DND-41 (cell line): ENCODE data around the gene XCR1.

Source experiments
- ATAC-seq: fragments of 200-7000 bp; cut with Tn5 transposase; 3 replicates; pipeline ENCODE4 v1.9.1; 2021; ENCODE audit warnings: low read depth; ENCODE audit not compliant: insufficient read depth
- DNase-seq: peaks from one replicate; pipeline ENCODE4 v3.0.0-alpha.2; 2020
- H2AFZ ChIP-seq: 2 replicates; pipeline ENCODE4 v1.6.0; 2012; ENCODE audit warnings: low read depth, low read length
- H3K27ac ChIP-seq: 2 replicates; pipeline ENCODE4 v1.5.1; 2012; ENCODE audit warnings: low read length, inconsistent platforms
- H3K27me3 ChIP-seq: fragments of 200-600 bp; sonication (generic); 2 replicates; pipeline ENCODE4 v1.6.0; 2012; ENCODE audit warnings: low read length, mild to moderate bottlenecking, inconsistent platforms; ENCODE audit not compliant: insufficient read depth, poor library complexity
- H3K36me3 ChIP-seq: 2 replicates; pipeline ENCODE4 v1.5.1; 2012; ENCODE audit warnings: low read length, inconsistent platforms; ENCODE audit not compliant: insufficient read depth
- H3K4me1 ChIP-seq: 2 replicates; pipeline ENCODE4 v1.5.1; 2012; ENCODE audit warnings: mild to moderate bottlenecking, low read length; ENCODE audit not compliant: insufficient read depth
- H3K4me2 ChIP-seq: 2 replicates; pipeline ENCODE4 v1.6.0; 2012; ENCODE audit warnings: mild to moderate bottlenecking, moderate library complexity, low read length, inconsistent platforms; ENCODE audit not compliant: insufficient read depth
- H3K4me3 ChIP-seq, 2 experiments: fragments of 200-600 bp in 1 of 2; shearing (Covaris generic) in 1 of 2; 2 replicates each; pipeline ENCODE4 v1.5.1; 2012 to 2016; ENCODE audit warnings: inconsistent platforms in 2 of 2, low read length in 2 of 2, mild to moderate bottlenecking in 2 of 2, low read depth in 1 of 2, moderate library complexity in 1 of 2
- H3K79me2 ChIP-seq: 2 replicates; pipeline ENCODE4 v1.6.0; 2012; ENCODE audit warnings: low read length, inconsistent platforms; ENCODE audit not compliant: insufficient read depth
- H3K9ac ChIP-seq: 2 replicates; pipeline ENCODE4 v1.6.0; 2012; ENCODE audit warnings: low read depth, mild to moderate bottlenecking, inconsistent platforms, low read length, moderate library complexity
- H3K9me3 ChIP-seq: 2 replicates; pipeline ENCODE4 v1.5.1; 2012; ENCODE audit warnings: low read length, moderate library complexity, mild to moderate bottlenecking, inconsistent platforms; ENCODE audit not compliant: insufficient read depth, severe bottlenecking
- H4K20me1 ChIP-seq: 2 replicates; pipeline ENCODE4 v1.6.0; 2012; ENCODE audit warnings: low read length; ENCODE audit not compliant: insufficient read depth
- EZH2 ChIP-seq: IDR thresholded peaks from 3 replicates; pipeline ENCODE4 v1.6.1; 2012; ENCODE audit warnings: borderline replicate concordance, low read depth, mild to moderate bottlenecking, moderate library complexity, low read length, inconsistent platforms; ENCODE audit not compliant: severe bottlenecking
- TF ChIP-seq, protein P1 (sequence below): IDR thresholded peaks from 2 replicates; pipeline ENCODE4 v1.5.1; 2012; ENCODE audit warnings: borderline replicate concordance, low read length, moderate library complexity, mild to moderate bottlenecking; ENCODE audit not compliant: poor library complexity, severe bottlenecking; ENCODE audit errors: extremely low read depth

The XCR1 gene

DNA sequence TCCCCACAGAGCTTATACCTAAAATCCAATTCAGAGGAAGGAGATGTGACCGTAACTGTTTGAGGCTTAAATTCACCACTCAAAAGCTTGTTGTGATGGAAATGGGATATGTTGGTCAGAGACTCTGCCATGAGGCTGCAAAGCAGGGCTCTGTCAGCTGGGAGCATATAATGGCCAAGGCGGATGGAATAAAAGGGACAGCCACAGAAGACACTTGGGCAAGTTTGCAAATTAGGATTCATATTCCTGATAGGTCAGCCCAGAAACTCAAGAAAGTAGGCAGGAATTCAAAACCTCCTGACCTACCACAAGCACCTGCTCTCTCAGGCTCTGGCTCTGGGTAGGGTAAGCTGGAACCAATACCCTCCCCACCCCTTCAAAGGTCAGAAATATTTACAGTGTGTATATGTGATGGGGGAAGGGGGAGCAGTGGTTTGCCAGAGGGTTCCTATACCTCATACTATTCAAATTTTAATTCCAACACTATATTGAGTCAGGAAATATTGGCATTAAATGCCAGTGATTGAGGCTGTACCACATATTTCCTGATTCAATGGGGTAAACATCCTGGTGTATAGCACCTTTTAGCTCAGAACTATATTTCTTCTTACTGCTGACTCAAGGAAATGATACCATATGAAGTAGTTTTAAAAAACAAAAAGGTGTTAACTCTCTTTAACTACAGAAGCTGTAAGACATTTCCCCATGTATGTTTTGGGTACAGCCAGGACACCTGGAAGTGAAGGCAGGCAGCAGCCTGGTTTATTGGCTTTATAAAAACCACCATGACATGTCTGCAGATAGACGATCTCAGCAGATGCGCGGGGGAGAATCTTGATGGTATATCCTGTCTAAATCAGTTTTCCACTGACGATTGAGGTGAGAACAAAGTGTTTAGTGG, 50.8 kb downstream of the XCR1 start:
- Histone ChIP-seq H3K9ac (peak overlapping the region; percentile 51), H3K79me2 (peaks cover 33% of the 10 kb centered on the region), H3K27me3 (no peaks in the 10 kb centered on the region), H3K4me2 (peak overlapping the region; percentile 27), H3K36me3 (peaks cover 75% of the 10 kb centered on the region), H2AFZ (no peak overlapping the region), H3K9me3 (no peaks in the 10 kb centered on the region), H3K27ac (peak overlapping the region; percentile 97), H4K20me1 (no peaks in the 10 kb centered on the region), H3K4me3 (peak overlapping the region in 1 of 2 experiments; percentile 16; a peak in 1 of 4 replicates), H3K4me1 (peaks cover 94% of the 10 kb centered on the region)
- TF ChIP-seq EZH2 = no peak
- TF ChIP-seq, protein P1, sequence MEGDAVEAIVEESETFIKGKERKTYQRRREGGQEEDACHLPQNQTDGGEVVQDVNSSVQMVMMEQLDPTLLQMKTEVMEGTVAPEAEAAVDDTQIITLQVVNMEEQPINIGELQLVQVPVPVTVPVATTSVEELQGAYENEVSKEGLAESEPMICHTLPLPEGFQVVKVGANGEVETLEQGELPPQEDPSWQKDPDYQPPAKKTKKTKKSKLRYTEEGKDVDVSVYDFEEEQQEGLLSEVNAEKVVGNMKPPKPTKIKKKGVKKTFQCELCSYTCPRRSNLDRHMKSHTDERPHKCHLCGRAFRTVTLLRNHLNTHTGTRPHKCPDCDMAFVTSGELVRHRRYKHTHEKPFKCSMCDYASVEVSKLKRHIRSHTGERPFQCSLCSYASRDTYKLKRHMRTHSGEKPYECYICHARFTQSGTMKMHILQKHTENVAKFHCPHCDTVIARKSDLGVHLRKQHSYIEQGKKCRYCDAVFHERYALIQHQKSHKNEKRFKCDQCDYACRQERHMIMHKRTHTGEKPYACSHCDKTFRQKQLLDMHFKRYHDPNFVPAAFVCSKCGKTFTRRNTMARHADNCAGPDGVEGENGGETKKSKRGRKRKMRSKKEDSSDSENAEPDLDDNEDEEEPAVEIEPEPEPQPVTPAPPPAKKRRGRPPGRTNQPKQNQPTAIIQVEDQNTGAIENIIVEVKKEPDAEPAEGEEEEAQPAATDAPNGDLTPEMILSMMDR = no peak
- peak; percentile 75 for ATAC-seq
- DNase-seq = peak; percentile 86

DNA sequence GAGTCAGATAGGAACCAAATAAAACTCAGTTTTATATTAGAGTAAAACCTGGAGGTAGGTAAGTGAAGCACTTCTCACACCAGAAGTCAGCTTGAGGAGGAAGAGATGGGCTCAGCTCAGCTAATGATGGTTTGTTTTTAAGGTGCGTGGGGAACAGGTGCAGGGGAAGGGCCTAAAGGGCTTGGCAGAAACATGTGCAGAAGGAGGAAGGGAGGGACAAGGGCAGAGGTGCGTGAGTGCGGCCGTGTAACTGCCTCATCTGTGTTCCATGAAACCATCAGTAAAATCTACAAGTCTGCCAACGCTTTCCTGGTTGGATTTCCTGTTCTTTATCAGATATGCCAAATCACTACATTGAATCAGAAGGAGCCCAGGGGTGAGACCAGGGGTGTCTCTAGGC, 51.6 kb downstream of the XCR1 start:
- no peak for TF ChIP-seq EZH2
- TF ChIP-seq, protein P1 = no peak
- no peaks in the 10 kb centered on the region for H4K20me1 ChIP-seq
- no peak overlapping the region; a peak in 1 of 4 replicates for H3K4me3 ChIP-seq
- H3K4me1 ChIP-seq = peaks cover 86% of the 10 kb centered on the region
- no peaks in the 10 kb centered on the region for H3K9me3 ChIP-seq
- peak overlapping the region; percentile 97 for H3K27ac ChIP-seq
- ATAC-seq (peak; percentile 16), DNase-seq (peak; percentile 65)
- peaks cover 26% of the 10 kb centered on the region for H3K79me2 ChIP-seq
- H3K9ac ChIP-seq = peak overlapping the region; percentile 51
- peaks cover 74% of the 10 kb centered on the region for H3K36me3 ChIP-seq
- H3K4me2 ChIP-seq = peak overlapping the region; percentile 27; the same call in 1 of the 2 replicates
- H2AFZ ChIP-seq = no peak overlapping the region
- no peaks in the 10 kb centered on the region for H3K27me3 ChIP-seq

DNA sequence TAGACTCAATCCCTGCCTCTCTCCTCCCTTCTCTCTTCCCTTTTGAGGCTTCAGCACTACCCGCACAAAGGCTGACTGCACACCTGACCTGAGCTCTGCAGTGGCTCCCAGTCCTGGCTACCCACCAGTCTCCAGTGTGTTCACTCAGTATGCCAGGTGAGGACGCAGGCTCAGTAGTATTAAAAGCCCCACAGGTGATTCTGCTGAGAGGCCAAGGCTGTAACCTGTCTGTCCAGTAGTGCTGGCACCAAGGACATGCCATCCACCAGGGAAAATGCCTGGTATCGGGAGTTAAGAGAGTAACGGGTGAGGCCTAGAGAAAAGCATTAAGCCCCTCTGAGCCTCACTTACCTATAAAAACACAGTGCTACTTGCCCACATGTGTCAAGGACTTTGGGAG, 52.6 kb downstream of the XCR1 start:
- Histone ChIP-seq H2AFZ (no peak overlapping the region), H3K36me3 (peaks cover 74% of the 10 kb centered on the region), H3K9ac (peak overlapping the region; percentile 51; the same call in 1 of the 2 replicates), H3K27ac (peak overlapping the region; percentile 97), H3K79me2 (peaks cover 30% of the 10 kb centered on the region), H3K9me3 (no peaks in the 10 kb centered on the region), H3K4me1 (peaks cover 76% of the 10 kb centered on the region), H3K4me2 (no peak overlapping the region), H4K20me1 (no peaks in the 10 kb centered on the region), H3K4me3 (no peak overlapping the region), H3K27me3 (no peaks in the 10 kb centered on the region)
- ATAC-seq (no peak), DNase-seq (no peak)
- no peak for TF ChIP-seq EZH2
- TF ChIP-seq, protein P1 = no peak
